C4-2B (cell line): ENCODE data around the gene LIPG.
"Not testable (repeated sequence)": the region's sequence is repeated elsewhere in the genome, so short reads cannot be mapped to it uniquely, and the experiment has no call there.

Experiments used
- H3K27ac ChIP-seq: fragments of 450-650 bp; 2 replicates; pipeline ENCODE4 v1.5.1; 2017
- CTCF ChIP-seq: fragments of 450-650 bp; conservative IDR thresholded peaks from 2 replicates; pipeline ENCODE4 v1.5.1; 2017; ENCODE audit warnings: mild to moderate bottlenecking
- ZFX ChIP-seq: fragments of 450-650 bp; IDR thresholded peaks from 2 replicates; pipeline ENCODE4 v1.6.1; 2017

Gene LIPG

GRCh38 chr18:49521216-49521835, 40.5 kb upstream of the LIPG start:
- TF ChIP-seq ZFX = no peak
- no peak for TF ChIP-seq CTCF
- peak overlapping the region; percentile 69 for H3K27ac ChIP-seq

DNA sequence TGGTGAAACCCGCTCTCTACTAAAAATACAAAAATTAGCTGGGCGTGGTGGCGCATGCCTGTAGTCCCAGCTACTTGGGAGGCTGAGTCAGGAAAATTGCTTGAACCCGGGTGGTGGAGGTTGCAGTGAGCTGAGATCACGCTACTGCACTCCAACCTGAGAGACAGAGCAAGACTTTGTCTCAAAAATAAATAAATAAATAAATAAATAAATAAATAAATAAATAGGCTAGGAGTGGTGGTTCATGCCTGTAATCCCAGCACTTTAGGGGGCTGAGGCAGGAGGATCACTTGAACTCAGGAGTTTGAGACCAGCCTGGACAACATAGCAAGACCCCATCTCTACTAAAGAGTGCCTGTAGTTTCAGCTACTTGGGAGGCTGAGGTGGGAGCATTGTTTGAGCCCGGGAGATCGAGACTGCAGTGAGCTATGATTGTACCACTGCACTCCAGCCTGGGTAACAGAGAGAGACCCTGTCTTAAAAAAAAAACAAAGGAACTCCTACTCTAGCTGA, 38.2 kb upstream of the LIPG start:
- not testable (repeated sequence) for H3K27ac ChIP-seq

DNA sequence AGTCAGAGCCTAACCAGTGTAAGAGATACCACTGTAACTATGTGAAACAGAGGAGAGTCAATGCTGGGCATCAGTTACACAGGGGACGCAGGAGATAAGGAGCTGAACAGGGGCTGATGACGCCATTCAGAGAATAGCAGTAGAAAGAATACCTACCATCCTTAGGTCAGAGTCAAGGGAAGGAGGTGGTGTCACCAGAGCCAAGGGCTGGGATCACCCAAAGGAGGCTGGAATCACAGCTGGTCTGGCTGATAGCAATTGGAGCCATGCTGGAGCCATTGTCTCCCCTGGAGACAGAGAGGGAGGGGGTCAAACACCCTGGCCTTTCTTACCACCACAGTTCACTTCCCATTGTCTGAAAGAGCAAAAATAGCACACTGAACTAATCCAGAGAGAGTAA, 37.5 kb upstream of the LIPG start:
- TF ChIP-seq CTCF = no peak
- no peak for TF ChIP-seq ZFX
- no peak overlapping the region for H3K27ac ChIP-seq

GRCh38 chr18:49524951-49525350, 36.9 kb upstream of the LIPG start:
- TF ChIP-seq ZFX (no peak), CTCF (no peak)
- H3K27ac ChIP-seq = no peak overlapping the region

- no peak for TF ChIP-seq CTCF
- no peak for TF ChIP-seq ZFX
- no peak overlapping the region for H3K27ac ChIP-seq
Observed at GRCh38 chr18:49525981-49526380, 35.9 kb upstream of the LIPG start.

GRCh38 chr18:49527631-49528327, 34.1 kb upstream of the LIPG start:
- H3K27ac ChIP-seq = no peak overlapping the region
- no peak for TF ChIP-seq ZFX
- TF ChIP-seq CTCF = no peak

DNA sequence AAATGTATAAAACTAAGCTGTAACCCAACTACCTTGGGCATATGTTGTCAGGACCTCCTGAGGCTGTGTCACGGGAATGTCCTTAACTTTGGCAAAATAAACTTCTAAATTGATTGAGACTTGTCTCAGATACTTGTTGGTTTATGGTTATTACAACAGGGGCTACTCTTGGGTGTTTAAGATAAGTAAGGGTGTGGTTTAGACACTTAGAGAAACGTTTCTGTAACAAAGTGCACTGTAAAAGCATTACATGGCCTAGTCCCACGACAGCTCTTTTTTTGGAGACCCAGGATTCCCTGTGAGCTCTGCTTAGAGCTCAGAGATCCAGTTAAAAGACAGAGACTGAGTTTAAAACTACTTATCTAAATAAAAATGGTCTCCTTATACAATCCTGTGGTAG, 32.3 kb upstream of the LIPG start:
- TF ChIP-seq CTCF (no peak), ZFX (no peak)
- no peak overlapping the region for H3K27ac ChIP-seq
